22Rv1 (cell line): ENCODE data around the gene GLRA1.
"Not testable (repeated sequence)": the region's sequence is repeated elsewhere in the genome, so short reads cannot be mapped to it uniquely, and the experiment has no call there.

Experiments used
- H3K27ac ChIP-seq: fragments of 450-650 bp; 2 replicates; pipeline ENCODE4 v1.5.1; 2017
- CTCF ChIP-seq: fragments of 450-650 bp; IDR thresholded peaks from 2 replicates; pipeline ENCODE4 v1.5.1; 2017; ENCODE audit warnings: mild to moderate bottlenecking
- ZFX ChIP-seq: fragments of 450-650 bp; IDR thresholded peaks from 2 replicates; pipeline ENCODE4 v1.6.1; 2017; ENCODE audit warnings: antibody characterized with exemption, borderline replicate concordance

The GLRA1 gene

GRCh38 chr5:151870820-151871219 lies 53.8 kb downstream of the GLRA1 start:
- H3K27ac ChIP-seq: no peak overlapping the region
- TF ChIP-seq ZFX (no peak), CTCF (no peak)

- no peak overlapping the region for H3K27ac ChIP-seq
- TF ChIP-seq CTCF (no peak), ZFX (no peak)
These were observed 54.4 kb downstream of the GLRA1 start for GRCh38 chr5:151870271-151870670.

DNA sequence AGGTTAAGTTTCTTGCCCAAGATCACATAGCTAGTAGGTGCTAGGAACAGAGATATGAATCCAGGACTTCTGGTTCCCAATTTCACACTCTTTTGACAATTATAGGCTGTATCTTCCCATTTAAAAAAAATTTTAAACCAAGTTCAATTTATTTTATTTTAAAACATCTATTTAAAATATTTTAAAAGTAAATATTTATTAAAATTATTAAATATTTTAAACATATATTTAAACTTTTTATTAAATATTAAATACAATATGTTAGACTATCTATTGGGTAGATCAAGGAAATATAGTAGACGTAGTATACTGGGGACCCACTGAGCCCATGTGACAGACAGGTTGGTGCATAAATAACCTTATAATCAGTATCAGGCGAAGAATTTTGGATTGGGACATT lies 54.8 kb downstream of the GLRA1 start:
- TF ChIP-seq CTCF (no peak), ZFX (no peak)
- no peak overlapping the region for H3K27ac ChIP-seq

GRCh38 chr5:151868451-151868850 lies 56.2 kb downstream of the GLRA1 start:
- H3K27ac ChIP-seq: no peak overlapping the region
- TF ChIP-seq ZFX: no peak
- no peak for TF ChIP-seq CTCF

- no peak for TF ChIP-seq ZFX
- TF ChIP-seq CTCF: no peak
These were observed 60.4 kb downstream of the GLRA1 start for GRCh38 chr5:151864061-151864748.

DNA sequence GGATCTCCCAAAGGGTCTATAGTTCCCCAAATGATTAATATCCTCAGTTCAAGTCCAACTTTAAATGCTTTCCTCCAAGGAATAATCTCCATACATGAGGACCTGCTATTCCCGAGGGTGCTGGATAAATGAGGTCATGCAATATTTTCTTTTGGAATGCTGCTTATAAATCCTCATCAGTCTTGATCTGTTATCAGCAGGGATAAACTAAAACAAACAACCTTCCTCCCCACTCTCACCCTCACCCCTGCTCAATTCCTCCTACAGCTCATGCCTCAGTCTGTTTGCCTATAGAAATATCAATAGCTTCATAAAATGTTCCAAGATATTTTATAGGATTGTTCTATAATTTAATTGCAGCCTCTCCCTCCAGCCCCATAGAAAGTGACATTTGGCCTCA lies 61.1 kb downstream of the GLRA1 start:
- no peak overlapping the region for H3K27ac ChIP-seq
- TF ChIP-seq ZFX (no peak), CTCF (no peak)

More at GRCh38 chr5:151864061-151864748, 60.4 kb downstream of the GLRA1 start:
- no peak overlapping the region for H3K27ac ChIP-seq

DNA sequence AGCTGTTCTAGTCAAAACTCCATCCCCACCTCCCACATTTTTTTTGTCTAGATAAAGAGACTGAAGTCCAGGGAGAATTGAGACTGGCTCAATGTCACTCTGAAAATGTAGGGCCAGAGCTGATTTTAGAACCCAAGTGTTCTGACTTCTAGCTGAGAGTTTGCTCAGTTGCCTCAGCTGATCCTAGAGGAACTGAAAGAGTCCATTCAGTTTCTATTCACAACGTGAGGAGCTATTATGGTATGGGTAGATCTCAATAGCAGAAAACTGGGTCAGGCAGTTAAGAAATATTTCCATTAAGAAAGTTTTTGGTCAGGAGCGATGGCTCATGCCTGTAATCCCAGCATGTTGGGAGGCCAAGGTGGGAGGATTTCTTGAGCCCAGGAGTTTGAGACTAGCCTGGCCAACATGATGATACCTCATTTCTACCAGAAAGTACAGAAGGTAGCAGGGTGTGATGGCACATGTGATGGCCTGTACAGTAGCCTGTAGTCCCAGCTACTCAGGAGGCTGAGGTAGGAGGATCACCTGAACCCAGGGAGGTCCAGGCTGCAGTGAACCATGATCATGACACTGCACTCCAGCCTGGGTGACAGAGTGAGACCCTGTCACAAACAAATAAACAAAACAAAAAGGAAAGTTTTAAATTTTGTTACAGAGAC lies 61.7 kb downstream of the GLRA1 start:
- TF ChIP-seq CTCF (no peak), ZFX (no peak)
- no peak overlapping the region for H3K27ac ChIP-seq

- not testable (repeated sequence) for H3K27ac ChIP-seq
These were observed 63.8 kb downstream of the GLRA1 start for GRCh38 chr5:151860867-151861266.
